OCI-LY7 (cell line): ENCODE results near the gene SH3BGR.

Source experiments
- EZH2phosphoT487 ChIP-seq: fragments of 200-600 bp; sonication (generic); IDR thresholded peaks from 2 replicates; pipeline ENCODE4 v1.6.1; 2018; ENCODE audit warnings: low read depth, borderline replicate concordance, mild to moderate bottlenecking, mixed run types, antibody characterized with exemption, low read length, moderate library complexity, mixed read lengths
- TF ChIP-seq, protein P1 (sequence below): fragments of 200-600 bp; sonication (generic); conservative IDR thresholded peaks from 2 replicates; pipeline ENCODE4 v1.5.1; 2014; ENCODE audit warnings: mild to moderate bottlenecking, antibody characterized with exemption, low read length, moderate library complexity, mixed read lengths

DNA sequence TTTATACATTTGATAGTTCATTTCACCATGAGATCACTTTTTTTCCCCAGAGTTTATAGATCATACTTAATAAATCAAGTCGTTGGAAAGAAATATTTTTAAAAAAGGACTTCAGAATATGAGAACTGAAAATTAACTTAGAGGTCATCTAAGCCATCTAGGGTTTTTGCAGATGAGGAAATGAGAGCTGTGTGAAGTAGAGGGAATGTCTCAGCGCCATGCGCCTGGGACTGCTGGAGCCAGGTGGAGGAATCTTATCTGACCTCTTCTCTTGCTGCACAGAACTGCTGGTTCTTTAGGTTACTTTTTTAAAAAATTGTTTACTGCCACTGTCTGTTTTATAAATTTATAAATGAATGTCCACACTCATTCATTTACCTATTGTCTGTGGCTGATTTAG, 11.5 kb downstream of the SH3BGR start:
- TF ChIP-seq, protein P1, sequence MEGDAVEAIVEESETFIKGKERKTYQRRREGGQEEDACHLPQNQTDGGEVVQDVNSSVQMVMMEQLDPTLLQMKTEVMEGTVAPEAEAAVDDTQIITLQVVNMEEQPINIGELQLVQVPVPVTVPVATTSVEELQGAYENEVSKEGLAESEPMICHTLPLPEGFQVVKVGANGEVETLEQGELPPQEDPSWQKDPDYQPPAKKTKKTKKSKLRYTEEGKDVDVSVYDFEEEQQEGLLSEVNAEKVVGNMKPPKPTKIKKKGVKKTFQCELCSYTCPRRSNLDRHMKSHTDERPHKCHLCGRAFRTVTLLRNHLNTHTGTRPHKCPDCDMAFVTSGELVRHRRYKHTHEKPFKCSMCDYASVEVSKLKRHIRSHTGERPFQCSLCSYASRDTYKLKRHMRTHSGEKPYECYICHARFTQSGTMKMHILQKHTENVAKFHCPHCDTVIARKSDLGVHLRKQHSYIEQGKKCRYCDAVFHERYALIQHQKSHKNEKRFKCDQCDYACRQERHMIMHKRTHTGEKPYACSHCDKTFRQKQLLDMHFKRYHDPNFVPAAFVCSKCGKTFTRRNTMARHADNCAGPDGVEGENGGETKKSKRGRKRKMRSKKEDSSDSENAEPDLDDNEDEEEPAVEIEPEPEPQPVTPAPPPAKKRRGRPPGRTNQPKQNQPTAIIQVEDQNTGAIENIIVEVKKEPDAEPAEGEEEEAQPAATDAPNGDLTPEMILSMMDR = no peak
- TF ChIP-seq EZH2phosphoT487 = no peak
